HepG2 (cell line): ENCODE results near the gene LDLR. TPM values are rescaled to one million over a fixed set of nuclear protein-coding genes. Genes with fewer than 3 reads are reported as not detected.

Experiments
- ATAC-seq: fragments of 200-7000 bp; cut with Tn5 transposase; 3 replicates; pipeline ENCODE4 v1.9.1; 2020; ENCODE audit warnings: mild to moderate bottlenecking, moderate library complexity
- BruUV-seq: library from RNA; stranded (reverse); fragments of 400-500 nt; replicated peaks from 2 replicates; lab custom pipeline; 2021; lab: Mats Ljungman, UMichigan
- CTCF ChIA-PET: fragments of 300-600 bp; formaldehyde crosslinking; extraction: SDS; loops from one replicate; lab custom pipeline; 2021; ENCODE audit warnings: low total read pairs, inconsistent platforms, low intra/inter-chr PET ratio; lab: Yijun Ruan, JAX
- POLR2A ChIA-PET: fragments of 350-600 bp; sonication (Branson Sonifier 250); formaldehyde crosslinking; loops from one replicate; lab custom pipeline; 2020; ENCODE audit warnings: antibody characterized with exemption, inconsistent platforms; lab: Yijun Ruan, JAX
- DNase-seq: peaks from one replicate; pipeline ENCODE4 v3.0.0-alpha.2; 2015; ENCODE audit warnings: low spot score
- FAIRE-seq: peaks from 3 replicates; lab custom pipeline; 2011; peaks lifted over from hg19 to GRCh38; lab: Jason Lieb, UNC
- H2AFZ ChIP-seq: one replicate; pipeline ENCODE4 v1.6.1; 2011; ENCODE audit warnings: low read length, inconsistent platforms
- H3K27ac ChIP-seq: fragments of 300-600 bp; 3 replicates; pipeline ENCODE4 v1.8.0; 2011; ENCODE audit warnings: mixed run types, mild to moderate bottlenecking, mixed read lengths, low read length, inconsistent platforms; ENCODE audit not compliant: insufficient read depth; ENCODE audit errors: extremely low read length
- H3K27me3 ChIP-seq, 2 experiments: fragments of 200-600 bp in 1 of 2; 2 replicates in 1 of 2; 3 replicates in 1 of 2; pipeline versions ENCODE4 v1.6.0 to v1.8.0; 2011; ENCODE audit warnings: low read length in 2 of 2, mild to moderate bottlenecking in 2 of 2, moderate library complexity in 2 of 2, inconsistent platforms in 1 of 2; ENCODE audit not compliant: insufficient read depth in 2 of 2, control insufficient read depth in 1 of 2
- H3K36me3 ChIP-seq, 2 experiments: fragments of 200-600 bp in 1 of 2; replicated peaks in 1 of 2; 2 replicates in 1 of 2; 3 replicates in 1 of 2; pipeline versions ENCODE4 v1.5.1 to v1.8.0; 2011; ENCODE audit warnings: low read length in 2 of 2, inconsistent platforms in 1 of 2; ENCODE audit not compliant: insufficient read depth in 2 of 2, control insufficient read depth in 1 of 2
- H3K4me1 ChIP-seq: 2 replicates; pipeline ENCODE4 v1.5.1; 2012; ENCODE audit warnings: low read length, inconsistent platforms; ENCODE audit not compliant: insufficient read depth
- H3K4me2 ChIP-seq: 2 replicates; pipeline ENCODE4 v1.6.0; 2011; ENCODE audit warnings: low read depth, low read length, inconsistent platforms
- H3K4me3 ChIP-seq, 3 experiments: fragments of 200-600 bp in 1 of 3; sonication (generic), shearing (Covaris generic) in 1 of 3; replicated peaks in 1 of 3; 2 replicates each; pipeline ENCODE4 v1.5.1; 2011 to 2016; ENCODE audit warnings: low read length in 3 of 3, inconsistent platforms in 2 of 3, low read depth in 2 of 3, mild to moderate bottlenecking in 2 of 3, control low read depth in 1 of 3, mixed read lengths in 1 of 3; ENCODE audit not compliant: insufficient read depth in 1 of 3
- H3K79me2 ChIP-seq: one replicate; pipeline ENCODE4 v1.6.1; 2011; ENCODE audit warnings: low read length, inconsistent platforms; ENCODE audit not compliant: insufficient read depth
- H3K9ac ChIP-seq: 2 replicates; pipeline ENCODE4 v1.6.0; 2011; ENCODE audit warnings: mild to moderate bottlenecking, low read depth, low read length, inconsistent platforms; ENCODE audit not compliant: insufficient read depth
- H3K9me3 ChIP-seq: 2 replicates; pipeline ENCODE4 v1.5.1; 2012; ENCODE audit warnings: mild to moderate bottlenecking, low read length
- H4K20me1 ChIP-seq: 2 replicates; pipeline ENCODE4 v1.6.0; 2011; ENCODE audit warnings: inconsistent platforms, mild to moderate bottlenecking, low read length, moderate library complexity; ENCODE audit not compliant: insufficient read depth
- GTF3A ChIP-seq: sonication (generic); formaldehyde crosslinking; conservative IDR thresholded peaks from 2 replicates; pipeline ENCODE4 v1.4.0; 2020; ENCODE audit warnings: mild to moderate bottlenecking, missing genetic modification reagents
- HNRNPK ChIP-seq: fragments of 200-400 bp; formaldehyde crosslinking; IDR thresholded peaks from 2 replicates; pipeline ENCODE4 v1.6.1; 2018; ENCODE audit warnings: low read length, low read depth, moderate library complexity, mild to moderate bottlenecking; ENCODE audit not compliant: poor library complexity, severe bottlenecking
- PCBP2 ChIP-seq: fragments of 200-400 bp; formaldehyde crosslinking; optimal IDR thresholded peaks from 2 replicates; pipeline ENCODE3; 2018; ENCODE audit warnings: low read length, low read depth; ENCODE audit not compliant: poor library complexity, severe bottlenecking
- UBTF ChIP-seq: sonication (generic); formaldehyde crosslinking; IDR thresholded peaks from 2 replicates; pipeline ENCODE4 v1.4.0; 2020; ENCODE audit warnings: mild to moderate bottlenecking, missing genetic modification reagents
- ZNF546 ChIP-seq: sonication (generic); formaldehyde crosslinking; conservative IDR thresholded peaks from 2 replicates; pipeline ENCODE4 v1.8.1; 2023; ENCODE audit warnings: mild to moderate bottlenecking, missing genetic modification reagents
- ZNF547 ChIP-seq: sonication (generic); formaldehyde crosslinking; IDR thresholded peaks from 2 replicates; pipeline ENCODE4 v1.5.1; 2020; ENCODE audit warnings: mild to moderate bottlenecking, missing genetic modification reagents
- ZNF567 ChIP-seq: sonication (generic); formaldehyde crosslinking; IDR thresholded peaks from 2 replicates; pipeline ENCODE4 v1.8.1; 2023; ENCODE audit warnings: mild to moderate bottlenecking, missing genetic modification reagents, borderline replicate concordance
- WGBS: methylation state at CpG from one replicate; pipeline ENCODE4 v1.1.6; 2017; ENCODE audit warnings: low lambda C conversion rate; 5-methylcytosine and 5-hydroxymethylcytosine counted together
- in situ Hi-C: cut with HindIII; loops from 2 replicates; pipeline ENCODE4 v1.10.0; 2017; ENCODE audit warnings: low pct_unique_long_range_greater_than_20kb; ENCODE audit not compliant: extremely low pct_ligation_motif_present
- intact Hi-C: fragments of 100-400 bp; cut with micrococcal nuclease; formaldehyde crosslinking; loops from one replicate; pipeline ENCODE4 v1.10.0; 2022; ENCODE audit not compliant: unreplicated experiment
- polyA plus RNA-seq, 8 experiments: library from polyadenylated mRNA; depleted of rRNA in 3 of 8; stranded (reverse) in 7 of 8; unstranded in 1 of 8; fragments of >200 nt; fragmentation: Illumina TruSeq in 4 of 8; extraction: Trizol in 4 of 8; gene quantifications; 2 replicates each; pipeline versions ENCODE4 v1.2.1 to v1.2.3, GENCODE V29; 2011 to 2016; ENCODE audit warnings: low read depth in 4 of 8, missing spikeins in 1 of 8, mixed read lengths in 1 of 8; ENCODE audit not compliant: insufficient read depth in 1 of 8
- total RNA-seq, 5 experiments: library from RNA; depleted of rRNA; stranded (reverse); fragments of >200 nt; fragmentation: Illumina TruSeq; extraction: Trizol; gene quantifications; 2 replicates each; pipeline ENCODE4 v1.2.3, GENCODE V29; 2016; ENCODE audit warnings: low read depth in 1 of 5

Gene LDLR
- total and polyA plus RNA-seq, 2 of the 13 experiments (the other 11 are each of a cell fraction or from before 2014, with no cell fraction given), result 51.6 to 92.5 TPM

GRCh38 chr19:11168568-11168967, 79.3 kb downstream of the LDLR start:
- H3K9ac ChIP-seq, result no peak overlapping the region
- no peak for DNase-seq
- no peaks in the 10 kb centered on the region for H4K20me1 ChIP-seq
- H2AFZ ChIP-seq, result no peak overlapping the region
- no peak for ATAC-seq
- H3K79me2 ChIP-seq, result no peaks in the 10 kb centered on the region
- no peaks in the 10 kb centered on the region for H3K9me3 ChIP-seq
- BruUV-seq, result no TSS peak
- 98% methylated on average over 7 of the region's 7 CpGs for WGBS
- H3K4me3 ChIP-seq, result no peak overlapping the region
- no peak overlapping the region for H3K27ac ChIP-seq
- ChIA-PET CTCF (no interaction called here), POLR2A (interaction anchor here (0.6 kb wide), 1 partner anchor 298 kb away, joined by 4 read pairs; no protein-coding TSS in a partner anchor)
- no peak for TF ChIP-seq PCBP2
- TF ChIP-seq HNRNPK, result no peak
- TF ChIP-seq ZNF546, result no peak
- no peak for TF ChIP-seq ZNF547 (CRISPR knock-in tag)
- TF ChIP-seq ZNF567, result no peak
- TF ChIP-seq GTF3A (CRISPR knock-in tag), result no peak
- TF ChIP-seq UBTF, result no peak
- intact Hi-C loops, result no loop called here
- peaks cover 5 to 13% of the 10 kb centered on the region in 2 experiments; a peak in 2 of 5 replicates for H3K36me3 ChIP-seq
- in situ Hi-C loops, result no loop called here
- no peak overlapping the region for H3K4me2 ChIP-seq
- FAIRE-seq, result no peak
- no peaks in the 10 kb centered on the region for H3K27me3 ChIP-seq
- H3K4me1 ChIP-seq, result no peaks in the 10 kb centered on the region
